GM12873 (cell line): ENCODE measurements around the gene PPL.

Experiments used
- CTCF ChIP-seq: IDR thresholded peaks from 2 replicates; pipeline ENCODE4 v1.5.1; 2012; ENCODE audit warnings: low read depth, mild to moderate bottlenecking, moderate library complexity, low read length, control low read depth; ENCODE audit not compliant: insufficient read depth; ENCODE audit errors: missing control alignments

Gene PPL

GRCh38 chr16:4846503-4846900, 90.4 kb downstream of the PPL start:
- no peak for TF ChIP-seq CTCF

GRCh38 chr16:4840984-4841383, 96.0 kb downstream of the PPL start:
- no peak for TF ChIP-seq CTCF

- TF ChIP-seq CTCF = peak; percentile 10
Measured at GRCh38 chr16:4839942-4840341, 97.0 kb downstream of the PPL start.

- no peak for TF ChIP-seq CTCF
Measured at GRCh38 chr16:4837733-4838501, 99.0 kb downstream of the PPL start.

- no peak for TF ChIP-seq CTCF
Measured at GRCh38 chr16:4836727-4837126, 100.2 kb downstream of the PPL start.

GRCh38 chr16:4833584-4833983, 103.4 kb downstream of the PPL start:
- no peak for TF ChIP-seq CTCF

- TF ChIP-seq CTCF = no peak
Measured at GRCh38 chr16:4832698-4833343, 104.1 kb downstream of the PPL start.
